GM21390 (cell line): ENCODE data around the gene TOMM22.

Source experiments
- ATAC-seq: cut with Tn5 transposase; IDR thresholded peaks from one replicate; pipeline ENCODE4 v1.9.1; 2021; ENCODE audit not compliant: unreplicated experiment

The TOMM22 gene

DNA sequence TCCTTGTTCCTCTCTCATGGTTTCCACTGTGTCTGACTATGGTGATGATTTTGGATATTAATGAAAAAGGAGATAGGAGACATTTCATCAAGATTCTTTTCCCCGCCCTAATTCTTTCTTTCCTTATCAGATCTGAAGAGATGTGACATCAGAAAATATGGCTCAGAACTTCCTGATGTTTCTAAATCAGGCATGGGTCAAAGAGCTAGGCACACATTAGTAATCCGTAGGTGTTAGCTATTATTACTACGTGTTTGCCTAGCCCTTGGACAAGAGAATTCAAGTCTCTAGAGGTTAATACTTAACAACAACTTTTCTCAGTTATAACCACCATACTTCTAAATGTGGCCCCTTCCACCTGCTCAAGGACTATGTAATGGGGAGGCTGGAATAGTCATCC, 13.2 kb downstream of the TOMM22 start:
- no peak for ATAC-seq

DNA sequence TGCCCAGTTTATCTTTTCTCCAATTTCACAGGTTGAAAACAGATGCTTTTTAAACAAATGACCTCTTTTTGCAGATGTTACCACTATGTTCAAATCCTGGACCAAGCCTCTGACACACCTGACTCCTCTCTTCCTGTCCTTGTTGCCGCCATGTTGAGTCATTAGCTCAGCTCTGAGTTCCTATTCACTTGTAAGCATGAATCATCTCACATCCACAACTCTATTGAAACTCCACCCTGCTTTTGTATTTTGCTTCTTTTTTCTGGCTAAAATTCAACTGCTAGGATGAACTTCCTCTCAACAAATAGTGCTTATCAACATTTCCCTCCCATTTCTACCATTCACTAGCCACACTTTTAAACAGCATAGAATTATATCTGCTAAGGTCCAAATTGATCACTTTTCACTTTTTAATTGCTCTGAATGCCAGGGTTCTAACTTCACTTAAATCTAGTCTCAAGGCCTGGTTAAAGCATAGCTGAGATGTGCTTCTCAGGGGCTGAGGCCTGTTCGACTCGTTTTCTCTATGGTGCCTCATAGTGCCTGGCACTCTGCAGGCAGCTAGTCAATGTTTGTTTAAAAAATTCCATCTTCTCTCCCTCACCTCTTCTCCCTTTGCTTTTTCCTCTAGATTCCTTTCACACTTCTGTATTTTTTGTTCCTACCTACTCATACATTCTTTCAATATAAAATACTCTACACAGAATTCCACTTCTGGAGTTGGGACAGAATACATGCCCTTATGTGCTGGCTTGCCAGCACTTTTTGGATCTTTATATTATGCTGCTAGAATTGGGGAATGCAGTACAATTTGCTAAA, 15.1 kb downstream of the TOMM22 start:
- ATAC-seq, result no peak

DNA sequence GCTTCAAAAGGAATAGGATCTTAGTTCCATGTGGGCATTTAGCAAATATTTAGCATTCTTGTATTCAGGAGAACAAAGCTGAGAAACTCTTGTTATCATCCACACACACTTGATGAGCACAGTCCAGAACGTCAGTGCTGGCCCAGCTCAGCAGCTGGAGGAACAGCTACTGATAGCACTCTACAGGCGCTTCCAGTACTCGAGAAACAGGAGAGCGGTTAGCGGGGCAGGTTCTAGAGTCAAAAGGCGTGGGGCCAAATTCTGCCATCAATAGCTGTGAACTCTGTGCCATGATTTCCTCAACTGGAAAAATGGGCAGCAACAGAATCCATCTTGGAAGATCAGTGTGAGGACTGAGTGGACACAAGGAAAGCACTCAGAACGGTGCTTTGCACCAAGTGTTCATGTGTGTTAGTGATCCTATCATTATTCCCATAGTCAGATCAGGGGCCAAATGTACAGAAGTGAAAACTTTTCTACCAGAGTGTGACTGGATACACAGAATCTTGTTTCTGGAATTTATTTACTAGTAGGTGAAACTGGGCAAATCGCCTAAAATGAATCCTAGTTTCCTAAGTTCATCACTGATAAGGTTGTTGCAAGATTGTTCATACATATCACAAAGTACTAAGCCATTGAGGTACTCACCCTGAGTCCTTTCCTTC, 15.8 kb downstream of the TOMM22 start:
- ATAC-seq, result no peak

DNA sequence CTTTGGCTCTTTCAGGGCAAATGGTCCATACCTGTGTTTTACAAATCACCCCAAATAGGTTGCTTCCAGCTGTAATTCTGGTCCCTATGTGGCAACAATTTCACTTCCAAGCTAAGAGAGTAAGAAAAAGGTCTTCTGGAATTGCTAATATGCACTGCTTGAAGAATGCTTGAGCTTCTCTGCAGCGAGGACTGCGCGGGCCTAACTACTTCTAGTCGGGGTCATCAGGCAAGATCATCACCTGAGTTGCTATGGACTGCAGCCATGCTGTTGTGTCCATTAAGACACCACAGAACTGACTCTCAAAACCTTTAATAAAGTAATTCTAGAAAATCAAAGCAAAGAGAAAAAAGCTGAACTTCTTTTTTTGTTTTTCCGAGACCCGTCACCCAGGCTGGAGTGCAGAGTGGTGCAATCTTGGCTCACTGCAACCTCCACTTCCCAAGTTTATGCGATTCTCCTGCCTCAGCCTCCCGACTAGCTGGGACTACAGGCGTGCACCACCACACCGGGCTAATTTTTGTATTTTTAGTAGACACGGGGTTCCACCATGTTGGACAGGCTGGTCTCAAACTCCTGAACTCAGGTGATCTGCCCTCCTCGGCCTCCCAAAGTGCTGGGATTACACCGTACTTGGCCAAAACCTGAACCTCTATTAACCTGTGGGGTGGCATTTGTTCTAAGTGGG, 16.8 kb downstream of the TOMM22 start:
- ATAC-seq, result no peak

DNA sequence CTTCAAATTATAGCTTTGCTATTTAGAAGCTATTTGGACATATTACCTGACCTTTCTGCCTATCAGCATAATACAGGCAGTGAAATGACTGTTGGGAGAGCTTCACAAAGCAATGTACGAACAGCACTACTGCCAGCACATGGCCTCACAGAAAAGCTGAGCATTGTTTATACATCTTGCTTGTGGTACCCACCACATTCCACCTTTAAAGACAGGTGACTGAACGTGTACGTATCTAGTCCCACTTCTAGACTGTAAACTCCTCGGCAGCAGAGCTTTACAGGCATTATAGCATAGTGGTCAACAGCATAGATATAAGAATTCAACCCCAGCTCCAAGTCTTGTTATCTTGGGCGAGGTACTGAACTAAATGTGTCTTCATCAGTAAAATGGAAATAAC, 17.4 kb downstream of the TOMM22 start:
- ATAC-seq, result no peak

DNA sequence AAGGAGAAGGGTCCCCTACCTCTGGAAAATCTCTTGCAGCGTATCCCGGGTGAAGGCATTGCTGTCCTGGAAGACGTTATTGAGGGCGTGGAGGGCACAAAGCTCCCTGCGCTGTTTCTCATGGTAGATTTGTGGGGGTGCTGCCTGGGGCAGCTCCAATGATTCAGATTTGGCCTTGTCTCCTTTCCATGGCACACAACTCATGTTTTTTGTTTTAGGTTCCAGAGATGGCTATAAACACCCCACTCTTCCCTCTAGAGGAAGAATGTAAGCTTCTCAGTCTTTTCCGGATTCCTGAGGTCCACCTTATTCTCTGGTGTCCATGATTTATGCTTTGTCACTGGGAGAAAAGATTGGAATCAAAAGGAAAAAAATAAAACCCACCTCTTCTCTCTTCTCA, 18.0 kb downstream of the TOMM22 start:
- ATAC-seq, result no peak

DNA sequence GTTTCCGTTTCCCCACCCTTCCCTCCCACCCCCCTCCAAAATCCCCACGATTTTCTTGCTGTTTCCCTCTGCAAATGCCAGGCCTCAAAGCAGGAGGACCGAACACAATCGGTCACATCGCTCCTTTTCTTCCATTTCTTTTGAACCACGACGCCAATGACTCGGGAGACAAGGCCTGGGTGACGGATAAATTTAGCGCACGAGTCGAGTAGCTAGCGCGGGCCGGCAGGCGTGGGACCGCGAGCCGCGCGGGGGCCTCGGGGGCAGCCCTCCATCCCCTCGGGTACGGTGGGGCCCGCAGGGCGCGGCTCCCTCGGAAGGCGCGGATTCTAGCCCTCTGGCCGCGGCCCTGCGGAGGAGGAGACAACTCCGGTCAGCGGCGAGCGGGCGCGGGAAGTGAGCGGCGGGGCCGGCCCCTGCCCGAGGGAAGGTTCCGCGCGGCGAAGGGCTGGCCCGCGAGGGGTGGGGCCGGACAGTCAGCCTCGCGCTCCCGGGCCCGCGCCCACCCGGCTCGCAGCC, 18.6 kb downstream of the TOMM22 start:
- ATAC-seq, result peak; percentile 18

DNA sequence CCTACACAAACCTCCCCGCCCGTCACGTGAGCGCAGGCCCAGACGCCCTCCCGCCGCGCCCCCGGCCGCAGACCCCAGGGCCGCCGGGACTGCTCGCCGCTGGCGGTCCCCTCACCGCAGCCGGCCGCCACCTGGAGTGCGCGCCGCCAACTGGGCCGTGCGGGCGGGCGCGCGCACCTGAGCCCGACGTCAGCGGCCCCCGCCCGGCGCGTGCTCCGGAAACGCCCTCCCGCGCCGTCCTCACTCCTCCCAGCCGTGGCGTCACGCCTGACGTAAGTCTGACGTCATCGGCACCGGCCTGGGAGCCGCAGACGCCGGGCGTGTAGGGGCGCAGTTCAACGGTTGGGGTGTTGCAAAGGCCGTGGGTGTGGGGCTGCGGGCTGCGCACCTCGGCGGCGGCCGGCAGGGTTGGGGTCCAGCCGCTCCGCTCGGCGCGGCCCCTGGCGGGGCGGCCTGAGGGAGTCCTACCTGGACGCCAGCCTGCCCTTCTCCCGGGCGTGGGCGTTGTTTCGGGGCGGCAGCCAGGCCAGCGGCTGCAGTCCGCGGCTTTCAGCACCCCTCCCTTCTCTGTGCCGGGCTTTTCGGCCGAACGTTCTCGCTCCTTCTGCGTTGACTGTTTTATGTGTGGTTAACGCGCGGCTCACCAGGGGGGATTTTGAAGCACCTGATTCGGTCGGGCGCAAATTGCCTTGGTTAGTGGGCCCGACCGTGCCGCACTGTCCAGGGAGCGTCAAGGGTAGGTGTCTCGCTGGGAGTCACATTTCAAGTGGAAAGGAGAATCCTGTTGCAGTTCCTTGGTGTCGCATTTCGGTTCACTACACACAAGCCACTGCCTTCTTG, 19.3 kb downstream of the TOMM22 start, which contains the start of gene JOSD1:
Gene JOSD1 (minus strand): TSS at position 155 of the 840 bp plus-strand sequence. CDS start 956 bp downstream, outside the sequence.
- ATAC-seq, result peak; percentile 30

DNA sequence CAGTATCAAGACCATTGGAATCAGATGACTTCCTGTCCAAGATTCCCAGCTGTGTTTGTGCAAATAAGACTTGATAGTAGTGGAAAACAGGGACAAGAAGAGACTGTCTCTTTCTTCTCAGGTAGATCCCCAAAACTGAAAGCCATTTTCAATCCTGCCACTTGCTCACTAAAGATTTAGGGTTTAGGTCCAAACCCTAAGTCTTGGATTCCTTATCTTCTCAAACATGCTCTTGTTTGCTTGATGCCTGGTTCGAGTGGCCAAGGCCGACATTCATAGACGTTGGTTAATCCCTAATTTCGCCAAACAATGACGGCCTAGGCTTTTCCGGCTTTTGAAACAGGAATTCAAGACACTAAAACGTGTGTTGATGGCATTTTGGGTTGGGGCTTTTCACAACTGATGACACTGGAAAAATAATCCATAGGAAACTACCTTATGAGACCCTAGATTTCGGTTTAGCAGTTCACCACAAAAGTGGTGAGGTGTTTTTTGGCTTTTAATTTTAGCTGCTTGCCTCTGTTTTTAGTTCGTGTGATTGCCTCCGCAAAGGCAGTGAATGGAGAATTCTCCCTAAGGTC, 23.0 kb downstream of the TOMM22 start:
- ATAC-seq, result no peak

DNA sequence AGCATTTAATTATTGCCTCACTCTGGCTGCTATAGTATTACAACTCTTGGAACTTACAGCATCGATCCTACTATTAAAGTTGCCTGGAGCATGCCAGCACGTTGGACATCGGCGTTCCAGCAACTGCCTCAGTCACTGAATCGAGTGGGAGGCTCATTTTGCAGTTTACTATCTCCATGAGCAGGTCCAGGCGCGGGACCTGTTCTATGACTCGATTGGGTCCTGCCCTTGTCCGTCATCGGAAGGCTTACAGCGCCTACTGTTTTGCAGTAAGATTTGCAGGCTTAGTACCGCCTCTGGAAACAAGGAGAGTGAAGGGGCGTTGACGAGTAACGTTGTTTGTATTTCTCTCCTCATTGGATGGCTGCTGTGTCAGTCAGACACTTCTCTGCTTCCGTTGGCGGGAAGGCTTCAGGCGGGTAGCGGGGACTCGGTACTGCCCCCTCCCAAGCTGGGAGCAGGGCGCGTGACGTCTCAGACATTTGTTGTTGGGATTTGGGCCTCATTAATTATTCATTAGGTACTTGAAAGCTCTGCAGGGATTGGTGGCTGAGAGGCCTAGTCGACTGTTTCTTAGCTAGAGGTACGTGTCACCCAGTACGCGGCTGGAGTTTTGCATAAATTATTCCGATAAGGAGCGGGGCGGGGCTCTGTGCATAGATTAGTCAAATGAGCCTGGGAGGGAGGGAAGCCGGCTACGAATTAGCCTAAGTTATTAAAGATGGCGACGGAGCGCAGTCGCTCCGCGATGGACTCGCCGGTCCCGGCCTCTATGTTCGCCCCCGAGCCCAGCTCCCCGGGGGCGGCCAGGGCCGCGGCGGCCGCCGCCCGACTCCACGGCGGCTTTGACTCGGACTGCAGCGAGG, 23.7 kb downstream of the TOMM22 start, which contains the start of gene GTPBP1:
Gene GTPBP1 (plus strand): TSS at position 710 of the 866 bp plus-strand sequence. CDS start 12 bp downstream, at position 722.
- ATAC-seq, result peak; percentile 67

DNA sequence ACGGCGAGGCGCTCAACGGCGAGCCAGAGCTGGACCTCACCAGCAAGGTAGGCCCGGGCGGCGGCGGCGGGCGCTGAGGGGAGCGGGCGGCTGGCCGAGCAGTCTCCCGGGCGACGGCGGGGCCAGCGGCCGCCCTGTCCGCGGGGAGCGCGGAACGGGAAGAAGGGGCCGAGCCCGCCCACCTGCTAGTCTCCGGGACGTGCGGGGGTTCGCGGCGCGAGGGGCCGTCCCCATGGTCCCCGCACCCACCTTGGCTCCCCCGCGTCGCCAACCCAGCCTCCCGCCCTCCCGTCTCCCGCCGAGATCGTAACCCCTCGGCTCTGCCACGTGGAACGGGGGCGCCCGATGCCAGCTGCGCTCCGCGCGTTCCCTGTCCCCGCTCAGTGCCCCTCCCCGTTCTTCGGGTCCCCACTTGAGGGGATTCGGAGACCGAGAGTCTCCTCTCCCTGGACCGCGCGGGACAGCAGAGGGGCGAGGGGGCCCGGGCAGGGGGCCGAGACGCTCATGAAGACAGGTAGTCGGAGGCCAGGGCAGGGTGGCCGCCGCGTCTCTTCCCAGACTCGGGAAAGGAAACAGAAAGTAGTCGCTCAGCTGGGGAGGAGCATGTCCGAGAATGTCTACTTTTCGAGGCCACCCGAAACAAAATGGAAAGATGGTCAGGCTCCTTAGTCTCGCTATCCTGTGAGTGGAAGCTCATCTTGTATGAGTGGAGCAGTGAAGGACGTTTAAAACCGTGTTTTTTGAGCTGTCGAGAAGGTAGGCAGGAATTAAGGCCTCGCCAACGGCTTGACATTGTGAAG, 24.5 kb downstream of the TOMM22 start:
- peak; percentile 1 for ATAC-seq

DNA sequence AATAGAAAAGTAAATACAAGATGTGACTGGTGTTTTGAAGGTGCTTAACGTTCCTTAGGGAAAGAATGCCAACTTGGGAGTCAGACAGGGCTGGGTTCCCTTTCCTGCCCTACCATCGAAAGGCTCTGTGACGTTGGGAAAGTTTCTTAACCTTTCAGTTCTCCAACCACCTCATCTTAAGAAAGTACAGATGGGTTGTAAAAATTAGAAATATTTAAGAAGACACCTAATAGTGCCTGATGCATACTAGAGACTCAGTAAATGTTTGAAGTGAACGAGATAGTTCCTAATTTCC, 25.1 kb downstream of the TOMM22 start:
- ATAC-seq, result no peak

DNA sequence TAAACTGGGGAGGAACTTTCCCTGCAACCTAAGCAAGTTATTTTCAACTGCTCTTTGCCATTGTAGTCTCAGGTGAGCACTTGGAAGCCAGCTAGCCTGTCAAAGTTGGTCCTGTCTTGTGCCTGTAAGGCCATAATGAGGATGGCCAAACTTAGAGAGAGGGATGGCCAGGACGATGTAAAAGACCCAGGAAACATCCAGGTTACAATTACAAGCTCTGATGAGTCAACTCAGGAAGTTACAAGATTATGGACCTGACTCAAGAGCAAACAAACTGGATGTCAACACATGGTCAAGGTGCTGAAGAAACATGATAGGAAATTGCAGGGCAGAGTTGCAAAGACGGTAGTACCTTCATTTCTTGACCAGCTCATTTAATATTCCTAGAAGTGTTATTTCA, 25.6 kb downstream of the TOMM22 start:
- ATAC-seq, result no peak

DNA sequence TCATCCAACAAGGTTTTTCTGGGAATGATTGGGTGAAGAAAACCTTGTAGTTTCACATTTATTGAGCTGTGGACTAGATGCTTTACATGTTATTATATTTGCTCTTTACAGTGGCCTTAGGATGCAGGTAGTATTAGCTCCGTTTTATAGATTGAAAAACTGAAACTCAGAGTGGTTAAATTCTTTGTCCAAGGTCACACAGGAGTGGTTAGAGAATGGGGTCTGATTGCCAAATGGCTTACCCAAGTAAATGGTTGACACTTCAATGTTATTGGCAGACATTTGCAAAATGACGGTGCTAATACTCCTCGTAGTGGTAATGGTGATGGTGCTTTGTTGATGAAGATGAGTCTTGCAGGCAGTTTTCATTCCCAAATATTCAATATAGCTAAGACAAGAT, 26.2 kb downstream of the TOMM22 start:
- ATAC-seq, result no peak

DNA sequence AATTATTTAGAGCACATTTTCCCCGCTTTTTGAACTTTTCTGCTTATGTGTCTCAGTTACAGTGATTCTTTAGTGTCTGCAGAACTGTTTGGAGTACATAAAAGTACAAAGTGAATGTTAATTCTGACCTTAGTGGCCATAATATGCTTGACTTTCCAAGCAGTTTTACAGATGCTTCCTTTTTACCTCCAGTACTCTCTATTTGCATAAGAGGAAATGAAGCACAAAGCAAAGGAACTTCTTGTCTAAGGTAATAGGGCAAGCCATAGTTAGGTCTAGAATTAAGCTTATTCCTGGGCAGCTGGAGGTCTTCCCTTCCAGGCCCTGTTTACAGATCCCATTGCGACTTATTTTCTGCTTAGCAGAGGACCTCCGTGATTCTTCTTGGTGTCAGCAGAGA, 27.5 kb downstream of the TOMM22 start:
- no peak for ATAC-seq

DNA sequence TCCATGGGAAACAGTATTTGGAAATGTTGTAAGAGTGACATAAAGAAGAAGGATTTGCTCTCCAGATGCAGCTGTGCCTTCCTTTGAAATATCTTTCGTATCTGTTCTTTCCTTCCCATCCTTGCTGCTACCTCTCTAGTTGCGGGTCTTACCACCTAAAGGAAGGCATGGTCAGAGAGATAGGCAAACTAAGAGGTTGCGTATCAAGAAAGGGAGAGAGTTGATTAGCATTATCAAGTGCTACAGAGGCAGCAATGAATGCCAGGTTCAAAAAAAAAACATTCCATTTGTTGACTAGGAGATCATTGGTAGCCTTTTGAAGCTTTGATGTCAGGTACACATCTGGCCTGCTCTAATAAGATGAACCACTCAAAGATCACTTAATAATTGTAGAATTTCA, 28.6 kb downstream of the TOMM22 start:
- no peak for ATAC-seq

DNA sequence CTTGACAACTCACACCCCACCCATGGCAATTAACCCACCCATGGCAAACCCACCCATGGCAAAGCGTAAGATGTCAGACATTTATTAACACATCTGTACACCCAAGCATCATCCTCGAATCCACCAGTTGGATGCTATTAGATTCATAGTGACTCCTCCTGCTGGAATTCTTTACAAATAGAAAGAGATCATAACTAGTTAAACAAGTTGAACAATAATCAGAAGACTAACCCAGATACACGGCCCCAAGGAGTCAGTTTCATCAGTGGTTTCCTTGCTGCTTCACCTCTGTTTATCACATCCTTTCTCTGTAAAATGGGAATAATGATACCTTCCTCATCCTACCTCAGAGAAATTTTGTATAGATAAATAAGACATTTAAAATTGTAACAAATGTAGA, 29.1 kb downstream of the TOMM22 start:
- no peak for ATAC-seq

DNA sequence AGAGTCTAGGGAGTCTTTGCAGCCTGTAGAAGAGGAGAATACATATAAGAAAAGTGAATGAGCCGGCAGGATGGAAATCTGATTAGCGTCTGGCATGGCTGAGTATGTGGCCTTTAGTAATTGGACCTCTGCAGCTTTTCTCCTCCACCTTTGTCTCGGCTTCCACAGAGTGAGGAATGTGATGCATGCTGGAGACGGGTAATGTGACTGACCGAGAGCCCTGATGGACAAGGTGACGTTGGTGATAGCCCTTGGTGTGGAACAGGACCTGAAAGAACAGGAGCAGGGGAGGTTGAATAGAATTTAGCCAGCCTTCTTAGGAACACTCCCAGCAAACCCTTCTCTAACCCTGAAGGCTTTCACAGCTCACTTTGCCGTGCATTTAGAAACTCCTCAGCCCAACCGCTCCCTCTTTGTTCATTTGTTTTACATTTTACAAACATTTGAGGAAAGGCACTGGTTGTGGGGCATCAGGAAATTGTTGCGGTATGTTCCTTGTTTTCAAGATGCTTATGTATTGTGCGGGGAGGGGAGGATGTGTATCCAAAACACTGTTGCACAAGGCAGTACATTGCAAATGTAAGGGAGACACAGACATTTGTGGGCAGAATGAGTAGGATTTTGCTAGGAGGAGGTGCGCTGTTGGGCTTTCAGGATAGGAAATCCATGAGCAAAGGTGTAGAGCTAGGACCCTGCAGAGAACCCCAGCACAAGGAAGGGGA, 30.9 kb downstream of the TOMM22 start:
- no peak for ATAC-seq
